SU-DHL-6 (cell line): Measurements from ENCODE around the gene TWIST2.

Experiments used
- EZH2phosphoT487 ChIP-seq: fragments of 200-600 bp; sonication (generic), shearing (Covaris generic); conservative IDR thresholded peaks from 2 replicates; pipeline ENCODE4 v1.6.1; 2018; ENCODE audit warnings: mild to moderate bottlenecking, antibody characterized with exemption, low read length, moderate library complexity, mixed read lengths
- TF ChIP-seq, protein P1 (sequence below): fragments of 200-600 bp; sonication (generic); IDR thresholded peaks from one replicate; pipeline ENCODE4 v1.5.1; 2017; ENCODE audit warnings: antibody characterized with exemption, mild to moderate bottlenecking, low read length, moderate library complexity; ENCODE audit not compliant: insufficient read depth, poor library complexity, severe bottlenecking

DNA sequence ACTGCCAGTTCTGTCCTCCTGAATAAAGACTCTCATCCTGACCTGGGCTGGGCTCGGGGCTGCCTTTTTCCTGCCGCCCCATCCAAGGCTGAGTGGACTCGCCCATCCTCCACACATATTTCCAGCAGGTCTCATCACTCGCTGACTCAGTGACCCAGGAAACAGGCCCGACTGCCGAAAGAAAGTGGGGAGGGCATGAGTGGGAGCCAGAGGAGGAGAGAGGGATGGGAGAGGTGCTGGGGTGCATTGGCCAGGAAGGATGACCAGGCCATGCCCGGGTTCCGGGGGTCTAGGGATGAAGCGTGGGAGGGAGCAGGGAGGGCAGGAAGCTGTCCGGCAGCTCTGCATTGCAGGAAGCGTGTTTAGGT is 66.7 kb downstream of the TWIST2 start:
- TF ChIP-seq, protein P1, sequence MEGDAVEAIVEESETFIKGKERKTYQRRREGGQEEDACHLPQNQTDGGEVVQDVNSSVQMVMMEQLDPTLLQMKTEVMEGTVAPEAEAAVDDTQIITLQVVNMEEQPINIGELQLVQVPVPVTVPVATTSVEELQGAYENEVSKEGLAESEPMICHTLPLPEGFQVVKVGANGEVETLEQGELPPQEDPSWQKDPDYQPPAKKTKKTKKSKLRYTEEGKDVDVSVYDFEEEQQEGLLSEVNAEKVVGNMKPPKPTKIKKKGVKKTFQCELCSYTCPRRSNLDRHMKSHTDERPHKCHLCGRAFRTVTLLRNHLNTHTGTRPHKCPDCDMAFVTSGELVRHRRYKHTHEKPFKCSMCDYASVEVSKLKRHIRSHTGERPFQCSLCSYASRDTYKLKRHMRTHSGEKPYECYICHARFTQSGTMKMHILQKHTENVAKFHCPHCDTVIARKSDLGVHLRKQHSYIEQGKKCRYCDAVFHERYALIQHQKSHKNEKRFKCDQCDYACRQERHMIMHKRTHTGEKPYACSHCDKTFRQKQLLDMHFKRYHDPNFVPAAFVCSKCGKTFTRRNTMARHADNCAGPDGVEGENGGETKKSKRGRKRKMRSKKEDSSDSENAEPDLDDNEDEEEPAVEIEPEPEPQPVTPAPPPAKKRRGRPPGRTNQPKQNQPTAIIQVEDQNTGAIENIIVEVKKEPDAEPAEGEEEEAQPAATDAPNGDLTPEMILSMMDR: no peak
- no peak for TF ChIP-seq EZH2phosphoT487
